Small intestine (tissue), 7 donors: Measurements from ENCODE around the gene ADGRD1. TPM values are rescaled to one million over a fixed set of nuclear protein-coding genes. Genes with fewer than 3 reads are reported as not detected.

Experiments
- DNase-seq, 2 donors: peaks; one replicate each; pipeline versions ENCODE4 v3.0.0 to v3.0.0-alpha.2; 2013
- FAIRE-seq: peaks from 2 replicates; lab custom pipeline; 2012; peaks lifted over from hg19 to GRCh38; lab: Jason Lieb, UNC
- H3K27ac ChIP-seq, 3 donors: one replicate each; pipeline ENCODE4 v1.5.1; 2013; ENCODE audit warnings: low read length in 2 of 3, mild to moderate bottlenecking in 2 of 3, control low read depth in 1 of 3, inconsistent platforms in 1 of 3, low read depth in 1 of 3, moderate library complexity in 1 of 3
- H3K27me3 ChIP-seq, 3 donors: one replicate each; pipeline ENCODE4 v1.6.1; 2013; ENCODE audit warnings: low read length in 3 of 3, inconsistent platforms in 1 of 3; ENCODE audit not compliant: control insufficient read depth in 3 of 3, insufficient read depth in 3 of 3
- H3K36me3 ChIP-seq, 3 donors: one replicate each; pipeline ENCODE4 v1.6.1; 2013; ENCODE audit warnings: low read length in 3 of 3, inconsistent platforms in 1 of 3, low read depth in 1 of 3, mild to moderate bottlenecking in 1 of 3, moderate library complexity in 1 of 3; ENCODE audit not compliant: control insufficient read depth in 3 of 3, insufficient read depth in 2 of 3
- H3K4me1 ChIP-seq, 3 donors: one replicate each; pipeline ENCODE4 v1.6.1; 2013; ENCODE audit warnings: low read length in 2 of 3, inconsistent platforms in 1 of 3, low read depth in 1 of 3, mild to moderate bottlenecking in 1 of 3, moderate library complexity in 1 of 3; ENCODE audit not compliant: control insufficient read depth in 3 of 3, insufficient read depth in 2 of 3
- H3K4me3 ChIP-seq, 3 donors: one replicate each; pipeline ENCODE4 v1.5.1; 2013; ENCODE audit warnings: low read length in 3 of 3, control low read depth in 1 of 3, inconsistent platforms in 1 of 3, low read depth in 1 of 3, mild to moderate bottlenecking in 1 of 3, moderate library complexity in 1 of 3
- H3K9me3 ChIP-seq, 2 donors: one replicate each; pipeline ENCODE4 v1.6.1; 2013; ENCODE audit warnings: low read depth in 1 of 2, low read length in 1 of 2; ENCODE audit not compliant: control insufficient read depth in 2 of 2, insufficient read depth in 1 of 2
- WGBS, 3 donors: extraction: QIAGEN DNeasy Blood & Tissue Kit; methylation state at CpG; one replicate each; pipeline ENCODE4 v1.1.7; 2013; 5-methylcytosine and 5-hydroxymethylcytosine counted together
- polyA plus RNA-seq, 4 donors: library from polyadenylated mRNA; stranded (reverse) in 3 of 4; unstranded in 1 of 4; fragments of 200-250 nt in 3 of 4; fragments of 120-200 nt in 1 of 4; gene quantifications; one replicate each; pipeline versions ENCODE4 v1.2.1 to v1.2.3, GENCODE V29; 2013
- donor health status: healthy with polysubstance abuse.
- donor health status: control.
- donor health status: control.
- donor health status: Bipolar disorder and iron deficiency.
- donor health status: healthy.

Gene ADGRD1
- polyA plus RNA-seq, 4 donors, result 0.54 to 87.7 (median 9.3) TPM; not detected in 1

GRCh38 chr12:130977743-130978095 is 24.0 kb downstream of the ADGRD1 start:
- DNase-seq (no peak), FAIRE-seq (no peak)
- H3K27ac ChIP-seq, result no peak overlapping the region
- H3K9me3 ChIP-seq, result no peaks in the 10 kb centered on the region
- WGBS, 3 donors, result 88 to 93% (median 90%) methylated on average over 10 of the region's 10 CpGs
- no peak overlapping the region for H3K4me3 ChIP-seq
- H3K4me1 ChIP-seq, result peaks cover 0 to 25% (median 0%) of the 10 kb centered on the region in 3 donors
- peaks cover 0 to 58% (median 0%) of the 10 kb centered on the region in 3 donors for H3K36me3 ChIP-seq
- no peaks in the 10 kb centered on the region for H3K27me3 ChIP-seq

GRCh38 chr12:130978785-130979184 is 25.1 kb downstream of the ADGRD1 start:
- no peak for DNase-seq
- no peak overlapping the region for H3K27ac ChIP-seq
- peaks cover 0 to 36% (median 2%) of the 10 kb centered on the region in 3 donors for H3K4me1 ChIP-seq
- 83 to 92% (median 91%) methylated on average over 12 of the region's 12 CpGs for WGBS, 3 donors
- no peak overlapping the region for H3K4me3 ChIP-seq
- no peak for FAIRE-seq
- H3K36me3 ChIP-seq, result peaks cover 0 to 48% (median 0%) of the 10 kb centered on the region in 3 donors
- no peaks in the 10 kb centered on the region for H3K27me3 ChIP-seq
- H3K9me3 ChIP-seq, result no peaks in the 10 kb centered on the region

- WGBS, 3 donors, result 41 to 63% (median 54%) methylated on average over 11 of the region's 11 CpGs
- H3K4me3 ChIP-seq, result no peak overlapping the region
- H3K9me3 ChIP-seq, result no peaks in the 10 kb centered on the region
- H3K4me1 ChIP-seq, result peaks cover 0 to 47% (median 2%) of the 10 kb centered on the region in 3 donors
- H3K27ac ChIP-seq, result peak overlapping the region in 1 of 3 donors; percentile 91
- no peaks in the 10 kb centered on the region for H3K27me3 ChIP-seq
- DNase-seq, result peak in 1 of 2 donors; percentile 38
- no peak for FAIRE-seq
- H3K36me3 ChIP-seq, result peaks cover 0 to 32% (median 0%) of the 10 kb centered on the region in 3 donors
Measured at GRCh38 chr12:130981074-130981742, 27.5 kb downstream of the ADGRD1 start.

GRCh38 chr12:130981911-130982310 is 28.2 kb downstream of the ADGRD1 start:
- no peaks in the 10 kb centered on the region for H3K27me3 ChIP-seq
- 85 to 87% (median 86%) methylated on average over 12 of the region's 12 CpGs for WGBS, 3 donors

GRCh38 chr12:130982565-130983225 is 29.0 kb downstream of the ADGRD1 start:
- no peaks in the 10 kb centered on the region for H3K9me3 ChIP-seq
- no peak overlapping the region for H3K4me3 ChIP-seq
- H3K27me3 ChIP-seq, result no peaks in the 10 kb centered on the region
- 65 to 68% (median 66%) methylated on average over 11 of the region's 11 CpGs for WGBS, 3 donors
- peaks cover 0 to 58% (median 5%) of the 10 kb centered on the region in 3 donors for H3K4me1 ChIP-seq
- peak in 1 of 2 donors; percentile 18 for DNase-seq
- no peak for FAIRE-seq
- peaks cover 0 to 19% (median 0%) of the 10 kb centered on the region in 3 donors for H3K36me3 ChIP-seq
- peak overlapping the region in 1 of 3 donors; percentile 91 for H3K27ac ChIP-seq

More at GRCh38 chr12:130981911-130982310, 28.2 kb downstream of the ADGRD1 start:
- FAIRE-seq (no peak), DNase-seq (peak in 1 of 2 donors; percentile 48)
- no peaks in the 10 kb centered on the region for H3K9me3 ChIP-seq
- H3K4me3 ChIP-seq, result no peak overlapping the region
- H3K27ac ChIP-seq, result peak overlapping the region in 1 of 3 donors; percentile 91
- H3K36me3 ChIP-seq, result peaks cover 0 to 27% (median 0%) of the 10 kb centered on the region in 3 donors
- H3K4me1 ChIP-seq, result peaks cover 0 to 52% (median 4%) of the 10 kb centered on the region in 3 donors

GRCh38 chr12:130983328-130984017 is 29.8 kb downstream of the ADGRD1 start:
- Histone ChIP-seq H3K27me3 (no peaks in the 10 kb centered on the region), H3K4me1 (peaks cover 0 to 66% (median 5%) of the 10 kb centered on the region in 3 donors), H3K36me3 (peaks cover 0 to 17% (median 0%) of the 10 kb centered on the region in 3 donors), H3K4me3 (no peak overlapping the region), H3K27ac (peak overlapping the region in 2 of 3 donors; percentile 50 to 91), H3K9me3 (no peaks in the 10 kb centered on the region)
- whole genome bisulfite sequencing, 3 donors, result 15 to 50% (median 23%) methylated on average over 7 of the region's 7 CpGs
- FAIRE-seq, result no peak
- DNase-seq, result peak; percentile 65 to 89

GRCh38 chr12:130984183-130985058 is 30.7 kb downstream of the ADGRD1 start:
- 88 to 91% (median 90%) methylated on average over 12 of the region's 12 CpGs for WGBS, 3 donors
- Histone ChIP-seq H3K4me3 (no peak overlapping the region), H3K36me3 (peaks cover 0 to 18% (median 0%) of the 10 kb centered on the region in 3 donors), H3K9me3 (no peaks in the 10 kb centered on the region), H3K4me1 (peaks cover 0 to 75% (median 5%) of the 10 kb centered on the region in 3 donors), H3K27me3 (no peaks in the 10 kb centered on the region), H3K27ac (peak overlapping the region in 1 of 3 donors; percentile 91)
- DNase-seq (peak in 1 of 2 donors; percentile 56), FAIRE-seq (no peak)
